ENCODE measurements around the gene ABI1. TPM values are rescaled to one million over a fixed set of nuclear protein-coding genes. Genes with fewer than 3 reads are reported as not detected.

The ABI1 gene
- total and polyA plus RNA-seq, 4 donors: 10.7 to 18.3 (median 14.3) TPM

DNA sequence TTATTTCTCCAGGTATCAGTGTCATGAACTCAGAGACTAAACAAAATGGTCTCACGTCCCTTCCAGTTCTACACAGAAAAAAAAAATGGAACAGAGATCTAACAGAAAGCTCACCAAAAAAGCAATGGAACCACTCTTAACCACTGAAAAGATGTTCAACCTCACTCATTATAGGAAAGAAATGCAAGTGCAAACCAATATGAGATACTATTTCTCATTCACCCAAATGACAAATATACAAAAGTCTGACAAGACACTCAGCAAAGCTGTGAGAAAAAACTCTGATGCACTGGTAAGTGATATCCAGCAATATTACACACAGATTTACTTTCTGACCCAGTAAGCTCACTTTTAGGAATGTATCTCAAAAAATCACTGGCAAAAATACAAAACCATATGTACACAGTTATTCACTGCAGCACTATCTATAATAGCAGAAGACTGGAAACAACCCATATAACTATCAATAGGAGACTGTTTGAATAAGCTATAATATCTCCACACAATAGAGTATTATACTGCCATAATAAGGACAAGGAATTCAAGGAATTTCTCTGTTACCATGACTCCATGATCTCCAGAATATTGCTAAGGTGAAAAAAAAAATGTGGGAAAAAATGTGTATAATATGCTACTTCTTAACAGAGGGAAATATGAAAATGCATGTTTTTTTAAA, 36.6 kb downstream of the ABI1 start (continued):
- TF ChIP-seq, protein P1, sequence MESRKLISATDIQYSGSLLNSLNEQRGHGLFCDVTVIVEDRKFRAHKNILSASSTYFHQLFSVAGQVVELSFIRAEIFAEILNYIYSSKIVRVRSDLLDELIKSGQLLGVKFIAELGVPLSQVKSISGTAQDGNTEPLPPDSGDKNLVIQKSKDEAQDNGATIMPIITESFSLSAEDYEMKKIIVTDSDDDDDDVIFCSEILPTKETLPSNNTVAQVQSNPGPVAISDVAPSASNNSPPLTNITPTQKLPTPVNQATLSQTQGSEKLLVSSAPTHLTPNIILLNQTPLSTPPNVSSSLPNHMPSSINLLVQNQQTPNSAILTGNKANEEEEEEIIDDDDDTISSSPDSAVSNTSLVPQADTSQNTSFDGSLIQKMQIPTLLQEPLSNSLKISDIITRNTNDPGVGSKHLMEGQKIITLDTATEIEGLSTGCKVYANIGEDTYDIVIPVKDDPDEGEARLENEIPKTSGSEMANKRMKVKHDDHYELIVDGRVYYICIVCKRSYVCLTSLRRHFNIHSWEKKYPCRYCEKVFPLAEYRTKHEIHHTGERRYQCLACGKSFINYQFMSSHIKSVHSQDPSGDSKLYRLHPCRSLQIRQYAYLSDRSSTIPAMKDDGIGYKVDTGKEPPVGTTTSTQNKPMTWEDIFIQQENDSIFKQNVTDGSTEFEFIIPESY (IDR thresholded peaks at IDR 0.05): no peak

DNA sequence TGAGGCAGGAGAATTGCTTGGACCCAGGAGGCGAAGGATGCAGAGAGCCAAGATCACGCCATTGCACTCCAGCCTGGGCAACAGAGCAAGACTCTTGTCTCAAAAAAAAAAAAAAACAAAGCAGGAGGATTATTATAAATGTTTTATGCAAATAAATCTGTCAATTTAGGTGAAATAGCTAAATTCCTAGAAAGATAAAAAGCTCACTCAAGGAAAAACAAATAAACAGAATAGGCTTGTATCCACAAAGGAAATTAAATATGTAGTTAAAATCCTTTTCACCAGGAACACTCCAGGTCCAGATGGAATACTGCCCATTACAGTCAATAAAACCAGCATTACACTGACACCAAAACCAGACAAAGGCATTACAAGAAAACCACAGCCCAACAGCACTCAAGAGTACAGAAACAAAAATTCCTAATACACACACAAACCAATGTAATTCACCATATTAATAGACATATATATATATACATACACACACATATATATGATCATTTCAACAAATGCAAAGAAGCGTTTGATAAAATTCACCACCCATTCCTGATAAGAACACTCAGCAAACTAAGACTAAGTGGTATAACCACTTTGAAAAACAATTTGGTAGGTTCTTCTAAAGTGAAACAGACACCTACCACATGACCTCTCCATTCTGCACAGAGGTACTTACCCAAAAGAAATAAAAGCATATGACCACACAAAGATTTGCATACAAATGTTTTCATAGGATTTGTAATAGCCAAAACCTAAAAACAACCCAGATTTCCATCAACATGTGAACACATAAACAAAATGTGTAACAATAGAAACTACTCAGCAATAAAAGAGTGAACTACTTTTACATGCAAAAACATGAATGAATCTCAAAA, 38.8 kb downstream of the ABI1 start:
- DNase-seq (ENCODE audit: low spot score): no peak
- H3K9me3 ChIP-seq (ENCODE audit: control insufficient read depth in 4 of 4, low read length in 3 of 4): no peaks in the 10 kb centered on the region
- peaks cover 0 to 6% (median 0%) of the 10 kb centered on the region in 4 donors for H3K4me1 ChIP-seq (ENCODE audit: control insufficient read depth in 4 of 4, insufficient read depth in 4 of 4, low read length in 3 of 4)
- H3K36me3 ChIP-seq (ENCODE audit: control insufficient read depth in 4 of 4, insufficient read depth in 3 of 4, low read depth in 1 of 4, low read length in 3 of 4): peaks cover 0 to 2% (median 0%) of the 10 kb centered on the region in 4 donors
- H3K4me3 ChIP-seq (ENCODE audit: low read depth in 1 of 3, low read length in 3 of 3): no peak overlapping the region
- no peak overlapping the region for H3K27ac ChIP-seq (ENCODE audit: low read depth in 1 of 2, low read length in 2 of 2)
- WGBS: 97% methylated on average over 3 of the region's 3 CpGs
- no peak for TF ChIP-seq YY1 (IDR thresholded peaks at IDR 0.05)
- TF ChIP-seq, protein P2, sequence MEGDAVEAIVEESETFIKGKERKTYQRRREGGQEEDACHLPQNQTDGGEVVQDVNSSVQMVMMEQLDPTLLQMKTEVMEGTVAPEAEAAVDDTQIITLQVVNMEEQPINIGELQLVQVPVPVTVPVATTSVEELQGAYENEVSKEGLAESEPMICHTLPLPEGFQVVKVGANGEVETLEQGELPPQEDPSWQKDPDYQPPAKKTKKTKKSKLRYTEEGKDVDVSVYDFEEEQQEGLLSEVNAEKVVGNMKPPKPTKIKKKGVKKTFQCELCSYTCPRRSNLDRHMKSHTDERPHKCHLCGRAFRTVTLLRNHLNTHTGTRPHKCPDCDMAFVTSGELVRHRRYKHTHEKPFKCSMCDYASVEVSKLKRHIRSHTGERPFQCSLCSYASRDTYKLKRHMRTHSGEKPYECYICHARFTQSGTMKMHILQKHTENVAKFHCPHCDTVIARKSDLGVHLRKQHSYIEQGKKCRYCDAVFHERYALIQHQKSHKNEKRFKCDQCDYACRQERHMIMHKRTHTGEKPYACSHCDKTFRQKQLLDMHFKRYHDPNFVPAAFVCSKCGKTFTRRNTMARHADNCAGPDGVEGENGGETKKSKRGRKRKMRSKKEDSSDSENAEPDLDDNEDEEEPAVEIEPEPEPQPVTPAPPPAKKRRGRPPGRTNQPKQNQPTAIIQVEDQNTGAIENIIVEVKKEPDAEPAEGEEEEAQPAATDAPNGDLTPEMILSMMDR (IDR thresholded peaks at IDR 0.05; ENCODE audit: low read depth, low read length, missing input control): no peak
- TF ChIP-seq HNF4A (conservative IDR thresholded peaks at IDR 0.05): no peak
- no peak for TF ChIP-seq RAD21 (IDR thresholded peaks at IDR 0.05)
- TF ChIP-seq EGR1 (IDR thresholded peaks at IDR 0.05; ENCODE audit: low read depth in 2 of 2): no peak
- no peak for TF ChIP-seq RXRA (IDR thresholded peaks at IDR 0.05)
- no peak overlapping the region for H3K9ac ChIP-seq (ENCODE audit: low read depth in 1 of 2, low read length in 2 of 2)
- H3K27me3 ChIP-seq (ENCODE audit: control insufficient read depth in 4 of 4, insufficient read depth in 4 of 4, low read length in 3 of 4): no peaks in the 10 kb centered on the region

DNA sequence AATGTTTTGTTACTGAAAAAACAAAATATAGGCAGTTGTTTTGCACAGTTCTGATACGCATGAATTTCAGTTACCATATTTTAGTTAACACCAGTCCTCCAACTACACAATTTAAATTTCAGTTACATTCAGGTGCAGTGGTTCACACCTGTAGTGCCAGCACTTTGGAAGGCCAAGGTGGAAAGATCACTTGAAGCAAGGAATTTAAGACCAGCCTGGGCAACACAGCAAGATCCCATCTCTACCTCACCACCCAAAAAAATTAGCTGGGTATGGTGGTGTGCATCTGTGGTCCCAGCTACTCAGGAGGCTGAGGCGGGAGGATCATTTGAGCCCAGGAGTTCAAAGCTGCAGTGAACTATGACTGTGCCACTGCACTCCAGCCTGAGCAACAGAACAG, 45.3 kb downstream of the ABI1 start:
- peaks cover 0 to 2% (median 0%) of the 10 kb centered on the region in 4 donors for H3K4me1 ChIP-seq (ENCODE audit: control insufficient read depth in 4 of 4, insufficient read depth in 4 of 4, low read length in 3 of 4)
- DNase-seq (ENCODE audit: low spot score): no peak
- no peak overlapping the region for H3K27ac ChIP-seq (ENCODE audit: low read depth in 1 of 2, low read length in 2 of 2)
- no peak overlapping the region for H3K9ac ChIP-seq (ENCODE audit: low read depth in 1 of 2, low read length in 2 of 2)
- H3K36me3 ChIP-seq (ENCODE audit: control insufficient read depth in 4 of 4, insufficient read depth in 3 of 4, low read depth in 1 of 4, low read length in 3 of 4): no peaks in the 10 kb centered on the region
- no peaks in the 10 kb centered on the region for H3K9me3 ChIP-seq (ENCODE audit: control insufficient read depth in 4 of 4, low read length in 3 of 4)
- WGBS: 95% methylated on average over 2 of the region's 2 CpGs
- H3K4me3 ChIP-seq (ENCODE audit: low read depth in 1 of 3, low read length in 3 of 3): no peak overlapping the region
- H3K27me3 ChIP-seq (ENCODE audit: control insufficient read depth in 4 of 4, insufficient read depth in 4 of 4, low read length in 3 of 4): no peaks in the 10 kb centered on the region
- TF ChIP-seq, protein P2 (IDR thresholded peaks at IDR 0.05; ENCODE audit: low read depth, low read length, missing input control): no peak
- TF ChIP-seq HNF4G (IDR thresholded peaks at IDR 0.05) (no peak), FOXA2 (IDR thresholded peaks at IDR 0.05) (no peak), JUND (IDR thresholded peaks at IDR 0.05) (no peak), RAD21 (IDR thresholded peaks at IDR 0.05) (no peak), HNF4A (conservative IDR thresholded peaks at IDR 0.05) (no peak)
- TF ChIP-seq, protein P3, sequence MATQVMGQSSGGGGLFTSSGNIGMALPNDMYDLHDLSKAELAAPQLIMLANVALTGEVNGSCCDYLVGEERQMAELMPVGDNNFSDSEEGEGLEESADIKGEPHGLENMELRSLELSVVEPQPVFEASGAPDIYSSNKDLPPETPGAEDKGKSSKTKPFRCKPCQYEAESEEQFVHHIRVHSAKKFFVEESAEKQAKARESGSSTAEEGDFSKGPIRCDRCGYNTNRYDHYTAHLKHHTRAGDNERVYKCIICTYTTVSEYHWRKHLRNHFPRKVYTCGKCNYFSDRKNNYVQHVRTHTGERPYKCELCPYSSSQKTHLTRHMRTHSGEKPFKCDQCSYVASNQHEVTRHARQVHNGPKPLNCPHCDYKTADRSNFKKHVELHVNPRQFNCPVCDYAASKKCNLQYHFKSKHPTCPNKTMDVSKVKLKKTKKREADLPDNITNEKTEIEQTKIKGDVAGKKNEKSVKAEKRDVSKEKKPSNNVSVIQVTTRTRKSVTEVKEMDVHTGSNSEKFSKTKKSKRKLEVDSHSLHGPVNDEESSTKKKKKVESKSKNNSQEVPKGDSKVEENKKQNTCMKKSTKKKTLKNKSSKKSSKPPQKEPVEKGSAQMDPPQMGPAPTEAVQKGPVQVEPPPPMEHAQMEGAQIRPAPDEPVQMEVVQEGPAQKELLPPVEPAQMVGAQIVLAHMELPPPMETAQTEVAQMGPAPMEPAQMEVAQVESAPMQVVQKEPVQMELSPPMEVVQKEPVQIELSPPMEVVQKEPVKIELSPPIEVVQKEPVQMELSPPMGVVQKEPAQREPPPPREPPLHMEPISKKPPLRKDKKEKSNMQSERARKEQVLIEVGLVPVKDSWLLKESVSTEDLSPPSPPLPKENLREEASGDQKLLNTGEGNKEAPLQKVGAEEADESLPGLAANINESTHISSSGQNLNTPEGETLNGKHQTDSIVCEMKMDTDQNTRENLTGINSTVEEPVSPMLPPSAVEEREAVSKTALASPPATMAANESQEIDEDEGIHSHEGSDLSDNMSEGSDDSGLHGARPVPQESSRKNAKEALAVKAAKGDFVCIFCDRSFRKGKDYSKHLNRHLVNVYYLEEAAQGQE (IDR thresholded peaks at IDR 0.05): no peak

All from liver (tissue), 9 donors.